ENCODE measurements around the gene TET1.
"Not testable (repeated sequence)": the region's sequence is repeated elsewhere in the genome, so short reads cannot be mapped to it uniquely, and the experiment has no call there.

Gene TET1

GRCh38 chr10:68727146-68727545, 167.0 kb downstream of the TET1 start:
- no peak for TF ChIP-seq CTCF (IDR thresholded peaks at IDR 0.05)

GRCh38 chr10:68732651-68733050, 172.5 kb downstream of the TET1 start:
- Histone ChIP-seq H3K27me3 (ENCODE audit: control insufficient read depth, insufficient read depth, low read length) (no peaks in the 10 kb centered on the region), H3K9ac (no peak overlapping the region), H3K4me3 (ENCODE audit: low read depth, low read length) (no peak overlapping the region), H3K79me2 (peaks cover 25% of the 10 kb centered on the region), H3K9me3 (ENCODE audit: control insufficient read depth, low read length) (no peaks in the 10 kb centered on the region), H3K36me3 (ENCODE audit: control insufficient read depth, insufficient read depth, low read length) (no peaks in the 10 kb centered on the region), H3K4me1 (no peaks in the 10 kb centered on the region), H3K4me2 (ENCODE audit: low read length) (no peak overlapping the region), H2AFZ (no peak overlapping the region), H3K27ac (no peak overlapping the region)
- TF ChIP-seq CTCF (IDR thresholded peaks at IDR 0.05), result no peak

More at GRCh38 chr10:68727146-68727545, 167.0 kb downstream of the TET1 start:
- Histone ChIP-seq H3K4me3 (ENCODE audit: low read depth, low read length) (no peak overlapping the region), H3K4me2 (ENCODE audit: low read length) (no peak overlapping the region), H2AFZ (no peak overlapping the region), H3K27me3 (ENCODE audit: control insufficient read depth, insufficient read depth, low read length) (no peaks in the 10 kb centered on the region), H3K9me3 (ENCODE audit: control insufficient read depth, low read length) (no peaks in the 10 kb centered on the region), H3K4me1 (peaks cover 4% of the 10 kb centered on the region), H3K27ac (no peak overlapping the region), H3K79me2 (peaks cover 10% of the 10 kb centered on the region), H3K9ac (no peak overlapping the region), H3K36me3 (ENCODE audit: control insufficient read depth, insufficient read depth, low read length) (no peaks in the 10 kb centered on the region)

GRCh38 chr10:68734349-68734748, 174.2 kb downstream of the TET1 start:
- Histone ChIP-seq H3K27ac (no peak overlapping the region), H3K9me3 (ENCODE audit: control insufficient read depth, low read length) (no peaks in the 10 kb centered on the region), H3K36me3 (ENCODE audit: control insufficient read depth, insufficient read depth, low read length) (no peaks in the 10 kb centered on the region), H3K79me2 (peaks cover 17% of the 10 kb centered on the region), H3K4me3 (ENCODE audit: low read depth, low read length) (no peak overlapping the region), H3K27me3 (ENCODE audit: control insufficient read depth, insufficient read depth, low read length) (no peaks in the 10 kb centered on the region), H3K9ac (no peak overlapping the region), H3K4me2 (ENCODE audit: low read length) (no peak overlapping the region), H2AFZ (no peak overlapping the region), H3K4me1 (no peaks in the 10 kb centered on the region)
- no peak for TF ChIP-seq CTCF (IDR thresholded peaks at IDR 0.05)

- Histone ChIP-seq H3K9me3 (ENCODE audit: control insufficient read depth, low read length) (no peaks in the 10 kb centered on the region), H3K4me2 (ENCODE audit: low read length) (no peak overlapping the region), H3K4me3 (ENCODE audit: low read depth, low read length) (no peak overlapping the region), H3K36me3 (ENCODE audit: control insufficient read depth, insufficient read depth, low read length) (no peaks in the 10 kb centered on the region), H3K79me2 (peaks cover 17% of the 10 kb centered on the region), H3K9ac (no peak overlapping the region), H3K4me1 (no peaks in the 10 kb centered on the region), H3K27me3 (ENCODE audit: control insufficient read depth, insufficient read depth, low read length) (no peaks in the 10 kb centered on the region), H3K27ac (no peak overlapping the region), H2AFZ (no peak overlapping the region)
- TF ChIP-seq CTCF (IDR thresholded peaks at IDR 0.05), result no peak
Measured at GRCh38 chr10:68735119-68735518, 175.0 kb downstream of the TET1 start.

- not testable (repeated sequence) for H2AFZ ChIP-seq; H3K9ac ChIP-seq; H3K9me3 ChIP-seq (ENCODE audit: control insufficient read depth, low read length); H3K27me3 ChIP-seq (ENCODE audit: control insufficient read depth, insufficient read depth, low read length); H3K4me2 ChIP-seq (ENCODE audit: low read length); H3K4me3 ChIP-seq (ENCODE audit: low read depth, low read length); H3K36me3 ChIP-seq (ENCODE audit: control insufficient read depth, insufficient read depth, low read length); H3K27ac ChIP-seq; H3K4me1 ChIP-seq
- peaks cover 17% of the 10 kb centered on the region for H3K79me2 ChIP-seq
Measured at GRCh38 chr10:68735739-68736138, 175.6 kb downstream of the TET1 start.

GRCh38 chr10:68740676-68741075, 180.5 kb downstream of the TET1 start:
- not testable (repeated sequence) for H3K79me2 ChIP-seq; H3K4me3 ChIP-seq (ENCODE audit: low read depth, low read length); H3K9me3 ChIP-seq (ENCODE audit: control insufficient read depth, low read length); H2AFZ ChIP-seq; H3K27me3 ChIP-seq (ENCODE audit: control insufficient read depth, insufficient read depth, low read length); H3K36me3 ChIP-seq (ENCODE audit: control insufficient read depth, insufficient read depth, low read length); H3K4me2 ChIP-seq (ENCODE audit: low read length); H3K4me1 ChIP-seq; H3K9ac ChIP-seq; H3K27ac ChIP-seq
